Thoracic aorta (tissue), 2 donors: ENCODE data around the gene MEGF8. TPM values are rescaled to one million over a fixed set of nuclear protein-coding genes. Genes with fewer than 3 reads are reported as not detected.

ENCODE experiments used
- ATAC-seq: fragments of 150-250 bp; one replicate; pipeline ENCODE4 v1.8.0; 2017; ENCODE audit warnings: low read depth; ENCODE audit not compliant: insufficient number of reproducible peaks, low FRiP score
- DNase-seq: peaks from one replicate; pipeline ENCODE4 v3.0.0-alpha.2; 2020; ENCODE audit warnings: low spot score
- H3K27ac ChIP-seq, 2 donors: fragments of 200-600 bp; sonication (generic); 1 replicate in 1 of 2; 2 replicates in 1 of 2; pipeline ENCODE4 v1.5.1; 2016; ENCODE audit warnings: mild to moderate bottlenecking in 2 of 2, moderate library complexity in 2 of 2
- H3K27me3 ChIP-seq: fragments of 200-600 bp; sonication (generic); replicated peaks from 2 replicates; pipeline ENCODE4 v1.6.0; 2016; ENCODE audit warnings: mild to moderate bottlenecking; ENCODE audit not compliant: insufficient read depth
- H3K36me3 ChIP-seq: fragments of 200-600 bp; sonication (generic); one replicate; pipeline ENCODE4 v1.5.1; 2016
- H3K4me1 ChIP-seq, 2 donors: fragments of 200-600 bp; sonication (generic); 1 replicate in 1 of 2; 2 replicates in 1 of 2; pipeline versions ENCODE4 v1.5.1 to v1.6.0; 2016; ENCODE audit warnings: low read depth in 2 of 2, mild to moderate bottlenecking in 1 of 2; ENCODE audit not compliant: control insufficient read depth in 1 of 2
- H3K4me3 ChIP-seq: fragments of 200-600 bp; sonication (generic); 2 replicates; pipeline ENCODE4 v1.5.1; 2016; ENCODE audit warnings: mild to moderate bottlenecking
- H3K9me3 ChIP-seq: fragments of 200-600 bp; sonication (generic); 2 replicates; pipeline ENCODE4 v1.5.1; 2016
- total RNA-seq, 2 donors: library from RNA; depleted of rRNA; stranded (reverse); fragments of >200 nt; gene quantifications; one replicate each; pipeline versions ENCODE4 v1.1.0 to v1.2.3, GENCODE V29; 2016
- TF ChIP-seq, protein P1 (sequence below): fragments of 200-600 bp; sonication (generic); IDR thresholded peaks from one replicate; pipeline ENCODE4 v1.5.1; 2019; ENCODE audit warnings: antibody characterized with exemption

Gene MEGF8
- total RNA-seq, 2 donors from 2014 or later: 19.5 to 24.4 TPM

GRCh38 chr19:42286349-42287016 is 39.0 kb upstream of the MEGF8 start:
- Histone ChIP-seq H3K4me1 (peaks cover 27 to 45% of the 10 kb centered on the region in 2 donors), H3K27ac (peak overlapping the region; percentile 57 to 73), H3K36me3 (peaks cover 44% of the 10 kb centered on the region), H3K9me3 (no peaks in the 10 kb centered on the region), H3K27me3 (no peaks in the 10 kb centered on the region), H3K4me3 (peak overlapping the region; percentile 74)
- no peak for ATAC-seq
- TF ChIP-seq, protein P1, sequence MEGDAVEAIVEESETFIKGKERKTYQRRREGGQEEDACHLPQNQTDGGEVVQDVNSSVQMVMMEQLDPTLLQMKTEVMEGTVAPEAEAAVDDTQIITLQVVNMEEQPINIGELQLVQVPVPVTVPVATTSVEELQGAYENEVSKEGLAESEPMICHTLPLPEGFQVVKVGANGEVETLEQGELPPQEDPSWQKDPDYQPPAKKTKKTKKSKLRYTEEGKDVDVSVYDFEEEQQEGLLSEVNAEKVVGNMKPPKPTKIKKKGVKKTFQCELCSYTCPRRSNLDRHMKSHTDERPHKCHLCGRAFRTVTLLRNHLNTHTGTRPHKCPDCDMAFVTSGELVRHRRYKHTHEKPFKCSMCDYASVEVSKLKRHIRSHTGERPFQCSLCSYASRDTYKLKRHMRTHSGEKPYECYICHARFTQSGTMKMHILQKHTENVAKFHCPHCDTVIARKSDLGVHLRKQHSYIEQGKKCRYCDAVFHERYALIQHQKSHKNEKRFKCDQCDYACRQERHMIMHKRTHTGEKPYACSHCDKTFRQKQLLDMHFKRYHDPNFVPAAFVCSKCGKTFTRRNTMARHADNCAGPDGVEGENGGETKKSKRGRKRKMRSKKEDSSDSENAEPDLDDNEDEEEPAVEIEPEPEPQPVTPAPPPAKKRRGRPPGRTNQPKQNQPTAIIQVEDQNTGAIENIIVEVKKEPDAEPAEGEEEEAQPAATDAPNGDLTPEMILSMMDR: no peak
- DNase-seq: no peak

DNA sequence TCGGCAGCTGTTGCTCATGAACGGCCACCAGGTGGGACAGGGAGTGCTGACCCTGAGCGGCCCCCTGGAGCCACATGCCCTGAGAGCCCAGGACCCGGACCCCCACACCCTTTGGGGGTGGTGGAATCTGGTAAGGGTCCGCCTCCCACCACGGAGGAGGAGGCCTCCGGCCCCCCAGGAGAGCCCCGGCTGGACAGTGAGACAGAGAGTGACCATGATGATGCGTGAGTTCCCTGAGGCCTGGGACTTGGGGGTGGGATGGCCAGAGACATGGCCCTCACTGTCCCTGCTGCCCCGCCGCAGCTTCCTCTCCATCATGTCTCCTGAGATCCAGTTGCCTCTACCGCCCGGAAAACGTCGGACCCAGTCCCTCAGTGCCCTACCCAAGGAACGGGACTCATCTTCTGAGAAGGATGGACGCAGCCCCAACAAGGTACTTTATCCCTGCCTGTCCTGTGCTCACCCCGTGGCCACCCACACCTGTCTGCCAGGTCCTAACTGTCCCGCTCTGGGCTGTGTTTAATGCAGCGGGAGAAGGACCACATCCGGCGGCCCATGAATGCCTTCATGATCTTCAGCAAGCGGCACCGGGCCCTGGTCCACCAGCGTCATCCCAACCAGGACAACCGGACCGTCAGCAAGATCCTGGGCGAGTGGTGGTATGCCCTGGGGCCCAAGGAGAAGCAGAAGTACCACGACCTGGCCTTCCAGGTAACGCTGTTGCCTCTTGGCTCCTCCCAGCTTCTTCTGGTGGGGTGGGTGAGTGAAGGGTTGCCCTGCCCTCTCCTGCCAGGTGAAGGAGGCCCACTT is 38.2 kb upstream of the MEGF8 start:
- DNase-seq (no peak), ATAC-seq (no peak)
- H3K9me3 ChIP-seq: no peaks in the 10 kb centered on the region
- H3K27ac ChIP-seq: peak overlapping the region in 1 of 2 donors; percentile 57
- H3K4me1 ChIP-seq: peaks cover 19 to 38% of the 10 kb centered on the region in 2 donors
- no peaks in the 10 kb centered on the region for H3K27me3 ChIP-seq
- H3K36me3 ChIP-seq: peaks cover 51% of the 10 kb centered on the region
- H3K4me3 ChIP-seq: no peak overlapping the region
- TF ChIP-seq, protein P1: no peak

GRCh38 chr19:42287827-42288107 is 37.7 kb upstream of the MEGF8 start:
- DNase-seq (no peak), ATAC-seq (no peak)
- TF ChIP-seq, protein P1: no peak
- Histone ChIP-seq H3K4me3 (no peak overlapping the region), H3K4me1 (peaks cover 15 to 32% of the 10 kb centered on the region in 2 donors), H3K27me3 (no peaks in the 10 kb centered on the region), H3K36me3 (peaks cover 57% of the 10 kb centered on the region), H3K9me3 (no peaks in the 10 kb centered on the region), H3K27ac (no peak overlapping the region)

GRCh38 chr19:42288387-42288786 is 37.0 kb upstream of the MEGF8 start:
- peaks cover 9 to 26% of the 10 kb centered on the region in 2 donors for H3K4me1 ChIP-seq
- DNase-seq (no peak), ATAC-seq (no peak)
- H3K4me3 ChIP-seq: no peak overlapping the region
- peaks cover 62% of the 10 kb centered on the region for H3K36me3 ChIP-seq
- H3K27me3 ChIP-seq: no peaks in the 10 kb centered on the region
- TF ChIP-seq, protein P1: no peak
- H3K27ac ChIP-seq: no peak overlapping the region
- H3K9me3 ChIP-seq: no peaks in the 10 kb centered on the region

DNA sequence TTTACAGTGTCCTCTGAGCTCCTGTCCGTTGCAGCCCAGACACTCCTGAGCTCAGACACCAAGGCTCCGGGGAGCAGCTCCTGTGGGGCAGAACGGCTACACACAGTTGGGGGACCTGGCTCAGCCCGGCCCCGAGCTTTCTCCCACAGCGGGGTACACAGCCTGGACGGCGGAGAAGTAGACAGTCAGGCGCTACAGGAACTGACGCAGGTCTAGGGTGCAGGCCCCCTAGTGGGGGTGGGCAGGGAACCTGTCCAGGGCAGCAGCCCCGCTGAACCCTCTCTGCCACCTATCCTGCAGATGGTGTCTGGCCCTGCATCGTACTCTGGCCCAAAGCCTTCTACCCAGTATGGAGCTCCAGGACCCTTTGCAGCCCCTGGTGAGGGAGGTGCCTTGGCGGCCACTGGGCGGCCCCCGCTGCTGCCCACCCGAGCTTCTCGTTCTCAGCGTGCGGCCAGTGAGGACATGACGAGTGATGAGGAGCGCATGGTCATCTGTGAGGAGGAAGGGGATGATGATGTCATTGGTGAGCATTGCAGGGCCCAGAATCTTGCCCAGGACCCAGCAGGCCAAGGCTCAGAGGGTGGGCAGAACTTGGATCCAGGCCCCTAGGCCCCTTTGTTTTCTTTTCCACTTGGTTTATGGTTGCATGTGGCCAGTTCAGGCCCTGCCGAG is 36.4 kb upstream of the MEGF8 start:
- TF ChIP-seq, protein P1: no peak
- Histone ChIP-seq H3K27ac (no peak overlapping the region), H3K4me3 (no peak overlapping the region), H3K9me3 (no peaks in the 10 kb centered on the region), H3K36me3 (peaks cover 68% of the 10 kb centered on the region), H3K27me3 (no peaks in the 10 kb centered on the region), H3K4me1 (peaks cover 9 to 25% of the 10 kb centered on the region in 2 donors)
- DNase-seq (no peak), ATAC-seq (no peak)
